Transverse colon (tissue), 4 donors: ENCODE results near the gene ARL11. TPM values are rescaled to one million over a fixed set of nuclear protein-coding genes. Genes with fewer than 3 reads are reported as not detected.
"Not testable (repeated sequence)": the region's sequence is repeated elsewhere in the genome, so short reads cannot be mapped to it uniquely, and the experiment has no call there.

ENCODE experiments used
- DNase-seq: peaks from one replicate; pipeline ENCODE4 v3.0.0-alpha.2; 2019
- H3K27ac ChIP-seq, 4 donors: fragments of 200-600 bp; sonication (generic); 2 replicates each; pipeline ENCODE4 v1.5.1; 2016 to 2018; ENCODE audit warnings: inconsistent platforms in 4 of 4
- H3K27me3 ChIP-seq: fragments of 200-600 bp; sonication (generic); 2 replicates; pipeline ENCODE4 v1.5.1; 2017; ENCODE audit warnings: inconsistent platforms
- H3K36me3 ChIP-seq, 4 donors: fragments of 200-600 bp; sonication (generic); 2 replicates each; pipeline ENCODE4 v1.5.1; 2017 to 2019; ENCODE audit warnings: inconsistent platforms in 4 of 4
- H3K4me1 ChIP-seq, 4 donors: fragments of 200-600 bp; sonication (generic); 2 replicates each; pipeline ENCODE4 v1.5.1; 2017 to 2020; ENCODE audit warnings: inconsistent platforms in 4 of 4
- H3K4me3 ChIP-seq, 4 donors: fragments of 200-600 bp; sonication (generic); 1 replicate in 1 of 4; 2 replicates in 3 of 4; pipeline versions ENCODE4 v1.5.1 to v1.6.1; 2017 to 2019; ENCODE audit warnings: inconsistent platforms in 4 of 4
- H3K9me3 ChIP-seq, 2 donors: fragments of 200-600 bp; sonication (generic); 2 replicates each; pipeline ENCODE4 v1.5.1; 2017 to 2019; ENCODE audit warnings: inconsistent platforms in 2 of 2
- CTCF ChIP-seq, 5 experiments: fragments of 200-600 bp in 3 of 5; fragments of 450-650 bp in 2 of 5; sonication (generic) in 3 of 5; IDR thresholded peaks; 1 replicate in 2 of 5; 2 replicates in 3 of 5; pipeline ENCODE4 v1.5.1; 2016 to 2017; ENCODE audit warnings: antibody characterized with exemption in 5 of 5, inconsistent platforms in 3 of 5, mild to moderate bottlenecking in 2 of 5, moderate library complexity in 1 of 5
- EP300 ChIP-seq: sonication (generic); formaldehyde crosslinking; IDR thresholded peaks from one replicate; pipeline ENCODE4 v1.6.1; 2017; ENCODE audit warnings: antibody characterized with exemption, low read depth
- POLR2A ChIP-seq: fragments of 450-650 bp; IDR thresholded peaks from one replicate; pipeline ENCODE4 v1.6.1; 2016; ENCODE audit warnings: antibody characterized with exemption, mild to moderate bottlenecking, moderate library complexity
- POLR2AphosphoS5 ChIP-seq, 3 donors: sonication (generic); formaldehyde crosslinking; IDR thresholded peaks; one replicate each; pipeline ENCODE4 v1.6.1; 2016; ENCODE audit warnings: antibody characterized with exemption in 3 of 3
- WGBS, 2 donors: methylation state at CpG; one replicate each; pipeline ENCODE4 v1.1.5; 2018; ENCODE audit warnings: low coverage in 1 of 2; 5-methylcytosine and 5-hydroxymethylcytosine counted together
- in situ Hi-C, 4 donors: fragments of 200-750 bp; cut with MboI; loops; one replicate each; pipeline versions ENCODE4 v1.15.0 to v1.15.1; 2017; ENCODE audit warnings: low sequenced_read_pairs in 3 of 4, low pct_ligation_motif_present in 1 of 4, low pct_unique_long_range_greater_than_20kb in 1 of 4
- intact Hi-C: fragments of 100-400 bp; cut with DNase I; formaldehyde crosslinking; loops from one replicate; pipeline ENCODE4 v1.15.1; 2023; ENCODE audit warnings: low total_unique reads
- total RNA-seq, 4 donors: library from RNA; depleted of rRNA; stranded (reverse); fragments of >200 nt; gene quantifications; one replicate each; pipeline ENCODE4 v1.1.0, GENCODE V29; 2016

The ARL11 gene
- total RNA-seq, 4 donors from 2014 or later = 0.68 to 0.79 TPM; not detected in 2

- TF ChIP-seq POLR2A (peak; percentile 28), POLR2AphosphoS5 (IDR thresholded peaks at IDR 0.05) (peak; percentile 10 to 55 (median 43)), CTCF (IDR thresholded peaks at IDR 0.05) (no peak), EP300 (no peak)
- H3K9me3 ChIP-seq = no peaks in the 10 kb centered on the region
- peaks cover 0 to 20% (median 14%) of the 10 kb centered on the region in 4 donors for H3K4me1 ChIP-seq
- H3K27ac ChIP-seq = peak within 1 kb of the TSS; percentile 81 to 90 (median 86)
- in situ Hi-C loops = loop anchor here in 1 of 4 donors (10.0 kb wide), 1 partner anchor 141 kb away; the partner anchor contains the start of genes CAB39L and SETDB2
- no peaks in the 10 kb centered on the region for H3K36me3 ChIP-seq
- H3K4me3 ChIP-seq = peak within 1 kb of the TSS; percentile 42 to 91 (median 85)
- 0 to 3% methylated on average over 8 to 52 of the region's 87 CpGs for WGBS, 2 donors
- DNase-seq = peak; percentile 69
- no peaks in the 10 kb centered on the region for H3K27me3 ChIP-seq
- intact Hi-C loops = loop anchor here (5.0 kb wide), 1 partner anchor 417 kb away; no protein-coding TSS in a partner anchor
Observed at GRCh38 chr13:49585220-49586157, 42.8 kb upstream of the ARL11 start, which contains the start of gene RCBTB1. RCBTB1 (minus strand) TSS chr13:49585558; CDS start chr13:49567279, 18,279 bp downstream.

- Histone ChIP-seq H3K4me1 (peaks cover 0 to 20% (median 14%) of the 10 kb centered on the region in 4 donors), H3K27me3 (no peaks in the 10 kb centered on the region), H3K9me3 (no peaks in the 10 kb centered on the region), H3K4me3 (no peak overlapping the region), H3K27ac (peak overlapping the region in 1 of 4 donors; percentile 81), H3K36me3 (no peaks in the 10 kb centered on the region)
- intact Hi-C loops = loop anchor here (5.0 kb wide), 1 partner anchor 416 kb away; no protein-coding TSS in a partner anchor
- TF ChIP-seq POLR2A (no peak), EP300 (no peak), POLR2AphosphoS5 (IDR thresholded peaks at IDR 0.05) (no peak), CTCF (IDR thresholded peaks at IDR 0.05) (no peak)
- DNase-seq = no peak
- 89 to 94% methylated on average over 3 of the region's 3 CpGs for WGBS, 2 donors
- in situ Hi-C loops = loop anchor here in 1 of 4 donors (10.0 kb wide), 1 partner anchor 142 kb away; the partner anchor contains the start of genes CAB39L and SETDB2
Observed at GRCh38 chr13:49586717-49587116, 41.6 kb upstream of the ARL11 start.

GRCh38 chr13:49587311-49587847 lies 40.9 kb upstream of the ARL11 start:
- Histone ChIP-seq H3K4me3 (no peak overlapping the region), H3K27me3 (no peaks in the 10 kb centered on the region), H3K27ac (no peak overlapping the region), H3K4me1 (peaks cover 0 to 20% (median 14%) of the 10 kb centered on the region in 4 donors), H3K9me3 (no peaks in the 10 kb centered on the region), H3K36me3 (no peaks in the 10 kb centered on the region)
- intact Hi-C loops (loop anchor here (5.0 kb wide), 1 partner anchor 415 kb away; no protein-coding TSS in a partner anchor), in situ Hi-C loops (loop anchor here in 1 of 4 donors (10.0 kb wide), 1 partner anchor 143 kb away; the partner anchor contains the start of genes CAB39L and SETDB2)
- WGBS, 2 donors = 51% methylated on average over 2 of the region's 2 CpGs; no CpG with 5 or more reads in 1 of the 2 donors
- DNase-seq = no peak
- TF ChIP-seq EP300 = no peak
- no peak for TF ChIP-seq CTCF (IDR thresholded peaks at IDR 0.05)
- TF ChIP-seq POLR2A = no peak
- no peak for TF ChIP-seq POLR2AphosphoS5 (IDR thresholded peaks at IDR 0.05)

- DNase-seq, H3K27me3 ChIP-seq, H3K4me3 ChIP-seq, intact Hi-C loops, H3K4me1 ChIP-seq, H3K9me3 ChIP-seq, in situ Hi-C loops, H3K36me3 ChIP-seq, H3K27ac ChIP-seq: not testable (repeated sequence)
- WGBS, 2 donors = 50 to 75% methylated on average over 1 to 3 of the region's 3 CpGs
Observed at GRCh38 chr13:49590714-49591113, 37.6 kb upstream of the ARL11 start.

- in situ Hi-C loops, H3K36me3 ChIP-seq, H3K4me3 ChIP-seq, H3K4me1 ChIP-seq, intact Hi-C loops, DNase-seq, H3K27me3 ChIP-seq, H3K27ac ChIP-seq, H3K9me3 ChIP-seq: not testable (repeated sequence)
- 94% methylated on average over 2 of the region's 4 CpGs; no CpG with 5 or more reads in 1 of the 2 donors for WGBS, 2 donors
Observed at GRCh38 chr13:49593876-49594275, 34.4 kb upstream of the ARL11 start.
